Left ventricle myocardium inferior (tissue), 1 donor: ENCODE data around the gene PIK3C3. TPM values are rescaled to one million over a fixed set of nuclear protein-coding genes. Genes with fewer than 3 reads are reported as not detected.
A peak's percentile ranks its signal among the peaks of the same experiment; 100 is the strongest.

Experiments
- DNase-seq: peaks from one replicate; pipeline ENCODE4 v3.0.0-alpha.2; 2020
- H3K27ac ChIP-seq: fragments of 200-600 bp; replicated peaks from 2 replicates; pipeline ENCODE4 v1.8.0; 2021
- H3K27me3 ChIP-seq: fragments of 200-600 bp; 2 replicates; pipeline ENCODE4 v1.8.0; 2021; ENCODE audit warnings: low read depth
- H3K36me3 ChIP-seq: fragments of 200-600 bp; 2 replicates; pipeline ENCODE4 v1.8.0; 2021
- H3K4me1 ChIP-seq: fragments of 200-600 bp; 2 replicates; pipeline ENCODE4 v1.8.0; 2021
- H3K4me3 ChIP-seq: fragments of 200-600 bp; 2 replicates; pipeline ENCODE4 v1.8.0; 2021; ENCODE audit warnings: mild to moderate bottlenecking, moderate library complexity
- H3K9me3 ChIP-seq: fragments of 200-600 bp; replicated peaks from 2 replicates; pipeline ENCODE4 v1.8.0; 2021
- CTCF ChIP-seq: fragments of 200-600 bp; IDR thresholded peaks from 2 replicates; pipeline ENCODE4 v1.8.0; 2021; ENCODE audit warnings: antibody characterized with exemption, mild to moderate bottlenecking, borderline replicate concordance
- intact Hi-C: fragments of 100-400 bp; cut with micrococcal nuclease; formaldehyde crosslinking; loops from one replicate; pipeline ENCODE4 v1.11.0; 2022
- total RNA-seq: library from RNA; stranded (reverse); fragmentation: NEBNext Ultra II Directional; extraction: Animal tissue kit (Norgen Biotek cat#: 25700); gene quantifications from one replicate; pipeline ENCODE4 v1.2.1, GENCODE V29; 2021
- donor health status: DM: no; HTN: yes; CAD: no; lungs with severe emphysema.

Gene PIK3C3
- total RNA-seq, 1 donor from 2014 or later = 33.2 TPM

- no peaks in the 10 kb centered on the region for H3K27me3 ChIP-seq
- H3K27ac ChIP-seq = no peak overlapping the region
- TF ChIP-seq CTCF = peak; percentile 35
- H3K36me3 ChIP-seq = peaks cover 27% of the 10 kb centered on the region
- H3K4me1 ChIP-seq = no peaks in the 10 kb centered on the region
- no peak for DNase-seq
- intact Hi-C loops = no loop called here
- no peaks in the 10 kb centered on the region for H3K9me3 ChIP-seq
- no peak overlapping the region for H3K4me3 ChIP-seq
Measured at GRCh38 chr18:42052122-42052708, 97.2 kb downstream of the PIK3C3 start.

GRCh38 chr18:42053188-42053781, 98.3 kb downstream of the PIK3C3 start:
- Histone ChIP-seq H3K27ac (no peak overlapping the region), H3K9me3 (no peaks in the 10 kb centered on the region), H3K27me3 (no peaks in the 10 kb centered on the region), H3K4me3 (no peak overlapping the region), H3K4me1 (no peaks in the 10 kb centered on the region), H3K36me3 (peaks cover 24% of the 10 kb centered on the region)
- TF ChIP-seq CTCF = peak; percentile 83
- intact Hi-C loops = no loop called here
- DNase-seq = no peak

GRCh38 chr18:42064109-42064508, 109.1 kb downstream of the PIK3C3 start:
- no peak for TF ChIP-seq CTCF
- intact Hi-C loops = no loop called here
- DNase-seq = no peak
- no peaks in the 10 kb centered on the region for H3K9me3 ChIP-seq
- no peak overlapping the region for H3K27ac ChIP-seq
- H3K4me1 ChIP-seq = no peaks in the 10 kb centered on the region
- no peaks in the 10 kb centered on the region for H3K27me3 ChIP-seq
- H3K4me3 ChIP-seq = no peak overlapping the region
- peaks cover 47% of the 10 kb centered on the region for H3K36me3 ChIP-seq

- no peak for DNase-seq
- peaks cover 76% of the 10 kb centered on the region for H3K36me3 ChIP-seq
- no peak overlapping the region for H3K4me3 ChIP-seq
- H3K27me3 ChIP-seq = no peaks in the 10 kb centered on the region
- no peak overlapping the region for H3K27ac ChIP-seq
- H3K4me1 ChIP-seq = no peaks in the 10 kb centered on the region
- no peak for TF ChIP-seq CTCF
- no peaks in the 10 kb centered on the region for H3K9me3 ChIP-seq
- intact Hi-C loops = no loop called here
Measured at GRCh38 chr18:42067518-42067917, 112.5 kb downstream of the PIK3C3 start.

GRCh38 chr18:42068030-42068429, 113.0 kb downstream of the PIK3C3 start:
- no peak for DNase-seq
- intact Hi-C loops = no loop called here
- no peak overlapping the region for H3K4me3 ChIP-seq
- no peaks in the 10 kb centered on the region for H3K9me3 ChIP-seq
- H3K4me1 ChIP-seq = no peaks in the 10 kb centered on the region
- H3K36me3 ChIP-seq = peaks cover 81% of the 10 kb centered on the region
- TF ChIP-seq CTCF = no peak
- no peaks in the 10 kb centered on the region for H3K27me3 ChIP-seq
- no peak overlapping the region for H3K27ac ChIP-seq
